K562 (cell line): ENCODE measurements around the gene RNASEH2A. TPM values are rescaled to one million over a fixed set of nuclear protein-coding genes. Genes with fewer than 3 reads are reported as not detected.

ENCODE experiments used
- CTBP1 ChIP-seq: fragments of 450-650 bp; IDR thresholded peaks from 2 replicates; pipeline ENCODE4 v1.6.1; 2016; ENCODE audit warnings: borderline replicate concordance
- E2F3 ChIP-seq: fragments of 250-450 bp; sonication (Bioruptor Pico); IDR thresholded peaks from 2 replicates; pipeline ENCODE4 v1.4.0; 2020; ENCODE audit warnings: mild to moderate bottlenecking
- ELF1 ChIP-seq: fragments of 200-800 bp; sonication (Bioruptor generic); IDR thresholded peaks from 2 replicates; pipeline ENCODE4 v1.6.1; 2016; ENCODE audit warnings: missing genetic modification characterization, missing compliant biosample characterization
- FOXA1 ChIP-seq: fragments of 450-650 bp; IDR thresholded peaks from 2 replicates; pipeline ENCODE4 v1.6.1; 2016; ENCODE audit warnings: mild to moderate bottlenecking, borderline replicate concordance
- KAT7 ChIP-seq: sonication (generic); formaldehyde crosslinking; IDR thresholded peaks from 2 replicates; pipeline ENCODE4 v1.8.0; 2022; ENCODE audit warnings: missing genetic modification reagents, mild to moderate bottlenecking, borderline replicate concordance
- MCM2 ChIP-seq: fragments of 450-650 bp; IDR thresholded peaks from 2 replicates; pipeline ENCODE4 v1.6.1; 2017; ENCODE audit warnings: low read depth, mild to moderate bottlenecking
- MEIS2 ChIP-seq: fragments of 450-650 bp; IDR thresholded peaks from 2 replicates; pipeline ENCODE4 v1.6.1; 2014; ENCODE audit warnings: mild to moderate bottlenecking; ENCODE audit not compliant: partially characterized antibody
- NBN ChIP-seq: fragments of 450-650 bp; IDR thresholded peaks from 2 replicates; pipeline ENCODE4 v1.6.1; 2016; ENCODE audit warnings: low read depth, mild to moderate bottlenecking
- PBX2 ChIP-seq, 2 experiments: IDR thresholded peaks in 1 of 2; conservative IDR thresholded peaks in 1 of 2; 2 replicates each; pipeline ENCODE4 v1.6.1; 2016; ENCODE audit warnings: low read depth in 2 of 2, mild to moderate bottlenecking in 1 of 2, missing compliant biosample characterization in 1 of 2, missing genetic modification characterization in 1 of 2, moderate library complexity in 1 of 2
- TFAP4 ChIP-seq: sonication (generic); formaldehyde crosslinking; IDR thresholded peaks from 2 replicates; pipeline ENCODE4 v1.8.0; 2022; ENCODE audit warnings: missing genetic modification reagents, mild to moderate bottlenecking, moderate library complexity, borderline replicate concordance
- THRB ChIP-seq: fragments of 450-650 bp; formaldehyde crosslinking; conservative IDR thresholded peaks from 2 replicates; pipeline ENCODE4 v1.4.0; 2022; ENCODE audit warnings: mild to moderate bottlenecking, missing genetic modification characterization
- ZBTB9 ChIP-seq: fragments of 450-650 bp; formaldehyde crosslinking; IDR thresholded peaks from 2 replicates; pipeline ENCODE4 v1.4.0; 2020; ENCODE audit warnings: mild to moderate bottlenecking, moderate library complexity
- ZKSCAN1 ChIP-seq: fragments of 150-350 bp; IDR thresholded peaks from 2 replicates; pipeline ENCODE4 v1.6.1; 2016; ENCODE audit warnings: low read depth, low read length
- ZSCAN32 ChIP-seq: fragments of 450-650 bp; formaldehyde crosslinking; IDR thresholded peaks from 2 replicates; pipeline ENCODE4 v1.4.0; 2020; ENCODE audit warnings: mild to moderate bottlenecking, moderate library complexity
- polyA plus RNA-seq, 8 experiments: library from polyadenylated mRNA; depleted of rRNA in 4 of 8; stranded (reverse) in 5 of 8; unstranded in 3 of 8; fragments of >200 nt; fragmentation: Nextera tagmentation in 2 of 8; fragmentation: Illumina TruSeq in 1 of 8; extraction: Ambion mirVana in 2 of 8; extraction: Trizol in 1 of 8; gene quantifications; 2 replicates each; pipeline versions ENCODE4 v1.2.1 to v1.2.3, GENCODE V29; 2011 to 2014; ENCODE audit warnings: inconsistent platforms in 1 of 8, missing spikeins in 1 of 8
- total RNA-seq, 7 experiments: library from RNA; depleted of rRNA in 6 of 7; stranded (reverse); fragments of >200 nt in 6 of 7; fragmentation: Illumina TruSeq in 2 of 7; extraction: Trizol in 2 of 7; gene quantifications; 2 replicates each; pipeline versions ENCODE4 v1.2.1 to v1.2.3, GENCODE V29; 2011 to 2021; ENCODE audit warnings: low replicate concordance in 1 of 7
- TF ChIP-seq, protein P1 (sequence below): fragments of 450-650 bp; formaldehyde crosslinking; IDR thresholded peaks from 2 replicates; pipeline ENCODE4 v1.4.0; 2020; ENCODE audit warnings: mild to moderate bottlenecking, moderate library complexity
- TF ChIP-seq, protein P2 (sequence below): IDR thresholded peaks from 2 replicates; pipeline ENCODE4 v1.6.1; 2016; ENCODE audit warnings: missing genetic modification characterization, missing compliant biosample characterization

RNASEH2A gene
- total and polyA plus RNA-seq, 9 of the 15 experiments (the other 6 are each of a cell fraction or from before 2014, with no cell fraction given) = 22.3 to 78.0 (median 61.7) TPM

- TF ChIP-seq CTBP1 = peak; percentile 39; the same call in 1 of the 2 replicates
- TF ChIP-seq TFAP4 (CRISPR knock-in tag) = peak; percentile 69; the same call in 1 of the 2 replicates
- TF ChIP-seq PBX2 (CRISPR knock-in tag; IDR thresholded peaks at IDR 0.05; ENCODE audit: low read depth) = no peak
- no peak for TF ChIP-seq PBX2 (tag; conservative IDR thresholded peaks at IDR 0.05; ENCODE audit: low read depth)
- TF ChIP-seq MCM2 = no peak
- TF ChIP-seq, protein P1, sequence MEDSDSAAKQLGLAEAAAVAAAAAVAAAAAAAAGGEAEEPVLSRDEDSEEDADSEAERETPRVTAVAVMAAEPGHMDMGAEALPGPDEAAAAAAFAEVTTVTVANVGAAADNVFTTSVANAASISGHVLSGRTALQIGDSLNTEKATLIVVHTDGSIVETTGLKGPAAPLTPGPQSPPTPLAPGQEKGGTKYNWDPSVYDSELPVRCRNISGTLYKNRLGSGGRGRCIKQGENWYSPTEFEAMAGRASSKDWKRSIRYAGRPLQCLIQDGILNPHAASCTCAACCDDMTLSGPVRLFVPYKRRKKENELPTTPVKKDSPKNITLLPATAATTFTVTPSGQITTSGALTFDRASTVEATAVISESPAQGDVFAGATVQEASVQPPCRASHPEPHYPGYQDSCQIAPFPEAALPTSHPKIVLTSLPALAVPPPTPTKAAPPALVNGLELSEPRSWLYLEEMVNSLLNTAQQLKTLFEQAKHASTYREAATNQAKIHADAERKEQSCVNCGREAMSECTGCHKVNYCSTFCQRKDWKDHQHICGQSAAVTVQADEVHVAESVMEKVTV = peak; percentile 93
- peak; percentile 48; the same call in 1 of the 2 replicates for TF ChIP-seq ELF1 (tag)
- TF ChIP-seq E2F3 (CRISPR knock-in tag) = no peak
- no peak for TF ChIP-seq FOXA1
- no peak for TF ChIP-seq ZKSCAN1
- TF ChIP-seq KAT7 (CRISPR knock-in tag) = no peak
- TF ChIP-seq ZSCAN32 (CRISPR knock-in tag) = no peak
- TF ChIP-seq, protein P2, sequence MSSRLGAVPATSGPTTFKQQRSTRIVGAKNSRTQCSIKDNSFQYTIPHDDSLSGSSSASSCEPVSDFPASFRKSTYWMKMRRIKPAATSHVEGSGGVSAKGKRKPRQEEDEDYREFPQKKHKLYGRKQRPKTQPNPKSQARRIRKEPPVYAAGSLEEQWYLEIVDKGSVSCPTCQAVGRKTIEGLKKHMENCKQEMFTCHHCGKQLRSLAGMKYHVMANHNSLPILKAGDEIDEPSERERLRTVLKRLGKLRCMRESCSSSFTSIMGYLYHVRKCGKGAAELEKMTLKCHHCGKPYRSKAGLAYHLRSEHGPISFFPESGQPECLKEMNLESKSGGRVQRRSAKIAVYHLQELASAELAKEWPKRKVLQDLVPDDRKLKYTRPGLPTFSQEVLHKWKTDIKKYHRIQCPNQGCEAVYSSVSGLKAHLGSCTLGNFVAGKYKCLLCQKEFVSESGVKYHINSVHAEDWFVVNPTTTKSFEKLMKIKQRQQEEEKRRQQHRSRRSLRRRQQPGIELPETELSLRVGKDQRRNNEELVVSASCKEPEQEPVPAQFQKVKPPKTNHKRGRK (tag) = no peak
- 0 out of 2 replicates have a peak, but pooled peaks have one; percentile 43 for TF ChIP-seq THRB (CRISPR knock-in tag)
- peak; percentile 68; the same call in 1 of the 2 replicates for TF ChIP-seq NBN
- TF ChIP-seq MEIS2 = no peak
- no peak for TF ChIP-seq ZBTB9 (CRISPR knock-in tag)
Measured at GRCh38 chr19:12796146-12797071, 10.0 kb upstream of the RNASEH2A start (continued).
